ENCODE results near the gene CLSTN3.

GRCh38 chr12:7137908-7138307 is 7.7 kb downstream of the CLSTN3 start:
- TF ChIP-seq CTCF (IDR thresholded peaks at IDR 0.05) (no peak), NR2C2 (CRISPR knock-in tag; IDR thresholded peaks at IDR 0.05) (no peak), ZNF425 (CRISPR knock-in tag; conservative IDR thresholded peaks at IDR 0.05) (no peak)
